ENCODE data around the gene SMYD5. TPM values are rescaled to one million over a fixed set of nuclear protein-coding genes. Genes with fewer than 3 reads are reported as not detected.
A peak's percentile ranks its signal among the peaks of the same experiment; 100 is the strongest.

Gene SMYD5
- total RNA-seq, 2 donors from 2014 or later, result 34.9 to 35.4 TPM

- Histone ChIP-seq H3K27me3 (ENCODE audit: control insufficient read depth, insufficient read depth, low read length, poor library complexity, severe bottlenecking) (no peaks in the 10 kb centered on the region), H3K27ac (ENCODE audit: low read depth, low read length) (no peak overlapping the region), H3K9ac (ENCODE audit: extremely low read depth, low read length, poor library complexity, severe bottlenecking) (no peak overlapping the region), H3K9me3 (ENCODE audit: control insufficient read depth, low read length) (no peaks in the 10 kb centered on the region), H3K36me3 (ENCODE audit: control insufficient read depth, insufficient read depth, low read length) (peaks cover 45% of the 10 kb centered on the region), H3K4me3 (ENCODE audit: low read length) (no peak overlapping the region), H3K4me1 (ENCODE audit: control insufficient read depth, insufficient read depth, low read length) (peaks cover 2% of the 10 kb centered on the region)
- WGBS, 2 experiments (ENCODE audit: insufficient coverage in 1 of 2, insufficient read length in 1 of 2), result 63 to 83% methylated on average over 3 of the region's 3 CpGs
- peaks cover 25% of the 10 kb centered on the region for H3K36me3 Mint-ChIP-seq (ENCODE audit: low read depth)
- peak overlapping the region; percentile 90 for H3K27ac Mint-ChIP-seq
- no peak overlapping the region for H3K4me3 Mint-ChIP-seq
- DNase-seq, result no peak
- TF ChIP-seq CTCF (conservative IDR thresholded peaks at IDR 0.05), result no peak
- no peaks in the 10 kb centered on the region for H3K9me3 Mint-ChIP-seq
- H3K27me3 Mint-ChIP-seq (ENCODE audit: insufficient read depth), result no peaks in the 10 kb centered on the region
- H3K4me1 Mint-ChIP-seq, result peaks cover 23% of the 10 kb centered on the region
Measured at GRCh38 chr2:73238149-73238548, 24.1 kb downstream of the SMYD5 start.

- H3K9me3 ChIP-seq (ENCODE audit: control insufficient read depth, low read length), result no peaks in the 10 kb centered on the region
- H3K9me3 Mint-ChIP-seq, result no peaks in the 10 kb centered on the region
- peaks cover 2% of the 10 kb centered on the region for H3K4me1 ChIP-seq (ENCODE audit: control insufficient read depth, insufficient read depth, low read length)
- no peak overlapping the region for H3K4me3 Mint-ChIP-seq
- no peaks in the 10 kb centered on the region for H3K27me3 Mint-ChIP-seq (ENCODE audit: insufficient read depth)
- DNase-seq, result no peak
- no peak overlapping the region for H3K9ac ChIP-seq (ENCODE audit: extremely low read depth, low read length, poor library complexity, severe bottlenecking)
- no peak overlapping the region for H3K27ac ChIP-seq (ENCODE audit: low read depth, low read length)
- no peaks in the 10 kb centered on the region for H3K27me3 ChIP-seq (ENCODE audit: control insufficient read depth, insufficient read depth, low read length, poor library complexity, severe bottlenecking)
- H3K4me3 ChIP-seq (ENCODE audit: low read length), result no peak overlapping the region
- no peak for TF ChIP-seq CTCF (conservative IDR thresholded peaks at IDR 0.05)
- H3K4me1 Mint-ChIP-seq, result peaks cover 23% of the 10 kb centered on the region
- H3K36me3 ChIP-seq (ENCODE audit: control insufficient read depth, insufficient read depth, low read length), result peaks cover 52% of the 10 kb centered on the region
- H3K36me3 Mint-ChIP-seq (ENCODE audit: low read depth), result peaks cover 32% of the 10 kb centered on the region
- H3K27ac Mint-ChIP-seq, result peak overlapping the region; percentile 90
- 94 to 100% methylated on average over 1 of the region's 1 CpG for whole genome bisulfite sequencing, 2 experiments (ENCODE audit: insufficient coverage in 1 of 2, insufficient read length in 1 of 2)
Measured at GRCh38 chr2:73238976-73239375, 24.9 kb downstream of the SMYD5 start.

- no peak overlapping the region for H3K27ac ChIP-seq (ENCODE audit: low read depth, low read length)
- H3K4me3 ChIP-seq (ENCODE audit: low read length), result no peak overlapping the region
- no peak for TF ChIP-seq CTCF (conservative IDR thresholded peaks at IDR 0.05)
- no peak for DNase-seq
- Mint-ChIP-seq H3K4me3 (no peak overlapping the region), H3K27me3 (ENCODE audit: insufficient read depth) (no peaks in the 10 kb centered on the region), H3K9me3 (no peaks in the 10 kb centered on the region), H3K4me1 (peaks cover 23% of the 10 kb centered on the region), H3K36me3 (ENCODE audit: low read depth) (peaks cover 40% of the 10 kb centered on the region), H3K27ac (no peak overlapping the region)
- H3K36me3 ChIP-seq (ENCODE audit: control insufficient read depth, insufficient read depth, low read length), result peaks cover 60% of the 10 kb centered on the region
- H3K9me3 ChIP-seq (ENCODE audit: control insufficient read depth, low read length), result no peaks in the 10 kb centered on the region
- peaks cover 2% of the 10 kb centered on the region for H3K4me1 ChIP-seq (ENCODE audit: control insufficient read depth, insufficient read depth, low read length)
- H3K9ac ChIP-seq (ENCODE audit: extremely low read depth, low read length, poor library complexity, severe bottlenecking), result no peak overlapping the region
- no peaks in the 10 kb centered on the region for H3K27me3 ChIP-seq (ENCODE audit: control insufficient read depth, insufficient read depth, low read length, poor library complexity, severe bottlenecking)
- WGBS, 2 experiments (ENCODE audit: insufficient coverage in 1 of 2, insufficient read length in 1 of 2), result 94 to 97% methylated on average over 3 of the region's 3 CpGs
Measured at GRCh38 chr2:73239776-73240175, 25.7 kb downstream of the SMYD5 start.

Data from endodermal cell (in vitro differentiated cells).